Measurements from ENCODE around the gene HPSE2. TPM values are rescaled to one million over a fixed set of nuclear protein-coding genes. Genes with fewer than 3 reads are reported as not detected.

Gene HPSE2
- total RNA-seq, 2 experiments from 2014 or later, result not detected

- H3K27ac Mint-ChIP-seq, result no peak overlapping the region
- ChIA-PET CTCF (no interaction called here), POLR2A (no interaction called here)
- no peaks in the 10 kb centered on the region for H3K4me1 Mint-ChIP-seq
- no peaks in the 10 kb centered on the region for H3K9me3 Mint-ChIP-seq
- no peaks in the 10 kb centered on the region for H3K36me3 Mint-ChIP-seq (ENCODE audit: low read depth)
- no peak overlapping the region for H3K4me3 Mint-ChIP-seq
- DNase-seq, result no peak
- peaks cover 23% of the 10 kb centered on the region for H3K27me3 Mint-ChIP-seq
Measured at GRCh38 chr10:98582363-98582762, 653.3 kb downstream of the HPSE2 start.

- ChIA-PET CTCF (interaction anchor here (0.9 kb wide), 1 partner anchor 19 kb away, joined by 5 read pairs; no protein-coding TSS in a partner anchor), POLR2A (no interaction called here)
- Mint-ChIP-seq H3K9me3 (no peaks in the 10 kb centered on the region), H3K27me3 (peaks cover 22% of the 10 kb centered on the region), H3K4me1 (no peaks in the 10 kb centered on the region), H3K36me3 (ENCODE audit: low read depth) (no peaks in the 10 kb centered on the region), H3K27ac (no peak overlapping the region), H3K4me3 (no peak overlapping the region)
- DNase-seq, result no peak
Measured at GRCh38 chr10:98577578-98577977, 658.1 kb downstream of the HPSE2 start.

GRCh38 chr10:98577168-98577567 lies 658.5 kb downstream of the HPSE2 start:
- no peak for DNase-seq

GRCh38 chr10:98576096-98576495 lies 659.6 kb downstream of the HPSE2 start:
- DNase-seq, result no peak
- H3K4me1 Mint-ChIP-seq, result no peaks in the 10 kb centered on the region
- CTCF ChIA-PET, result interaction anchor here (1.1 to 1.6 kb wide), 2 partner anchors 13 to 16 kb away, joined by 3 read pairs; no protein-coding TSS in a partner anchor
- H3K27ac Mint-ChIP-seq, result no peak overlapping the region
- H3K9me3 Mint-ChIP-seq, result no peaks in the 10 kb centered on the region
- H3K27me3 Mint-ChIP-seq, result peaks cover 21% of the 10 kb centered on the region
- H3K4me3 Mint-ChIP-seq, result no peak overlapping the region
- POLR2A ChIA-PET, result no interaction called here
- no peaks in the 10 kb centered on the region for H3K36me3 Mint-ChIP-seq (ENCODE audit: low read depth)

More at GRCh38 chr10:98577168-98577567, 658.5 kb downstream of the HPSE2 start:
- H3K4me3 Mint-ChIP-seq, result no peak overlapping the region
- ChIA-PET POLR2A (no interaction called here), CTCF (interaction anchor here (0.9 to 1.6 kb wide), 3 partner anchors 12 to 18 kb away, joined by 3 to 5 read pairs (median 3); no protein-coding TSS in a partner anchor)
- no peak overlapping the region for H3K27ac Mint-ChIP-seq
- no peaks in the 10 kb centered on the region for H3K4me1 Mint-ChIP-seq
- no peaks in the 10 kb centered on the region for H3K36me3 Mint-ChIP-seq (ENCODE audit: low read depth)
- H3K9me3 Mint-ChIP-seq, result no peaks in the 10 kb centered on the region
- peaks cover 22% of the 10 kb centered on the region for H3K27me3 Mint-ChIP-seq

GRCh38 chr10:98572594-98572993 lies 663.1 kb downstream of the HPSE2 start:
- H3K27ac Mint-ChIP-seq, result no peak overlapping the region
- H3K9me3 Mint-ChIP-seq, result no peaks in the 10 kb centered on the region
- ChIA-PET POLR2A (no interaction called here), CTCF (no interaction called here)
- DNase-seq, result no peak
- no peaks in the 10 kb centered on the region for H3K4me1 Mint-ChIP-seq
- peaks cover 6% of the 10 kb centered on the region for H3K27me3 Mint-ChIP-seq
- H3K36me3 Mint-ChIP-seq (ENCODE audit: low read depth), result no peaks in the 10 kb centered on the region
- H3K4me3 Mint-ChIP-seq, result no peak overlapping the region

GRCh38 chr10:98570834-98571233 lies 664.8 kb downstream of the HPSE2 start:
- DNase-seq, result no peak
- CTCF ChIA-PET, result no interaction called here
- POLR2A ChIA-PET, result no interaction called here
- Mint-ChIP-seq H3K4me1 (no peaks in the 10 kb centered on the region), H3K9me3 (no peaks in the 10 kb centered on the region), H3K36me3 (ENCODE audit: low read depth) (no peaks in the 10 kb centered on the region), H3K27me3 (peaks cover 3% of the 10 kb centered on the region), H3K27ac (no peak overlapping the region), H3K4me3 (no peak overlapping the region)

- Mint-ChIP-seq H3K27ac (no peak overlapping the region), H3K4me1 (no peaks in the 10 kb centered on the region), H3K27me3 (no peaks in the 10 kb centered on the region), H3K4me3 (no peak overlapping the region), H3K9me3 (no peaks in the 10 kb centered on the region), H3K36me3 (ENCODE audit: low read depth) (no peaks in the 10 kb centered on the region)
- DNase-seq, result no peak
- ChIA-PET CTCF (interaction anchor here (0.6 kb wide), 1 partner anchor 188 kb away, joined by 4 read pairs; no protein-coding TSS in a partner anchor), POLR2A (no interaction called here)
Measured at GRCh38 chr10:98569853-98570252, 665.8 kb downstream of the HPSE2 start.

- ChIA-PET POLR2A (no interaction called here), CTCF (no interaction called here)
- H3K27me3 Mint-ChIP-seq, result peaks cover 1% of the 10 kb centered on the region
- H3K36me3 Mint-ChIP-seq (ENCODE audit: low read depth), result no peaks in the 10 kb centered on the region
- no peak for DNase-seq
- no peak overlapping the region for H3K4me3 Mint-ChIP-seq
- no peaks in the 10 kb centered on the region for H3K4me1 Mint-ChIP-seq
- H3K27ac Mint-ChIP-seq, result no peak overlapping the region
- H3K9me3 Mint-ChIP-seq, result no peaks in the 10 kb centered on the region
Measured at GRCh38 chr10:98568551-98568950, 667.1 kb downstream of the HPSE2 start.

- POLR2A ChIA-PET, result no interaction called here
Measured at GRCh38 chr10:98567391-98568133, 668.1 kb downstream of the HPSE2 start.

GRCh38 chr10:98563811-98564210 lies 671.8 kb downstream of the HPSE2 start:
- POLR2A ChIA-PET, result no interaction called here
- Mint-ChIP-seq H3K36me3 (ENCODE audit: low read depth) (no peaks in the 10 kb centered on the region), H3K27ac (no peak overlapping the region), H3K4me3 (no peak overlapping the region), H3K9me3 (no peaks in the 10 kb centered on the region), H3K4me1 (no peaks in the 10 kb centered on the region), H3K27me3 (peaks cover 1% of the 10 kb centered on the region)
- DNase-seq, result no peak
- CTCF ChIA-PET, result no interaction called here

More at GRCh38 chr10:98567391-98568133, 668.1 kb downstream of the HPSE2 start:
- no peaks in the 10 kb centered on the region for H3K4me1 Mint-ChIP-seq
- CTCF ChIA-PET, result interaction anchor here (0.5 kb wide), 1 partner anchor 318 kb away, joined by 4 read pairs; no protein-coding TSS in a partner anchor
- no peaks in the 10 kb centered on the region for H3K36me3 Mint-ChIP-seq (ENCODE audit: low read depth)
- no peak overlapping the region for H3K4me3 Mint-ChIP-seq
- no peak overlapping the region for H3K27ac Mint-ChIP-seq
- no peaks in the 10 kb centered on the region for H3K9me3 Mint-ChIP-seq
- H3K27me3 Mint-ChIP-seq, result peaks cover 1% of the 10 kb centered on the region
- no peak for DNase-seq

GRCh38 chr10:98560565-98560964 lies 675.1 kb downstream of the HPSE2 start:
- Mint-ChIP-seq H3K27ac (no peak overlapping the region), H3K4me3 (no peak overlapping the region), H3K4me1 (no peaks in the 10 kb centered on the region), H3K9me3 (no peaks in the 10 kb centered on the region), H3K27me3 (peaks cover 4% of the 10 kb centered on the region), H3K36me3 (ENCODE audit: low read depth) (no peaks in the 10 kb centered on the region)
- DNase-seq, result no peak
- CTCF ChIA-PET, result no interaction called here
- POLR2A ChIA-PET, result no interaction called here

- H3K4me3 Mint-ChIP-seq, result no peak overlapping the region
- ChIA-PET CTCF (no interaction called here), POLR2A (no interaction called here)
Measured at GRCh38 chr10:98556061-98556460, 679.6 kb downstream of the HPSE2 start.

GRCh38 chr10:98555021-98555619 lies 680.5 kb downstream of the HPSE2 start:
- no peaks in the 10 kb centered on the region for H3K36me3 Mint-ChIP-seq (ENCODE audit: low read depth)
- H3K9me3 Mint-ChIP-seq, result no peaks in the 10 kb centered on the region
- no peak overlapping the region for H3K27ac Mint-ChIP-seq
- ChIA-PET POLR2A (no interaction called here), CTCF (no interaction called here)
- no peaks in the 10 kb centered on the region for H3K4me1 Mint-ChIP-seq
- no peak for DNase-seq
- peaks cover 6% of the 10 kb centered on the region for H3K27me3 Mint-ChIP-seq
- no peak overlapping the region for H3K4me3 Mint-ChIP-seq

More at GRCh38 chr10:98556061-98556460, 679.6 kb downstream of the HPSE2 start:
- Mint-ChIP-seq H3K27me3 (peaks cover 6% of the 10 kb centered on the region), H3K36me3 (ENCODE audit: low read depth) (no peaks in the 10 kb centered on the region), H3K9me3 (no peaks in the 10 kb centered on the region), H3K27ac (no peak overlapping the region), H3K4me1 (no peaks in the 10 kb centered on the region)
- no peak for DNase-seq

Measured in activated CD4-positive, alpha-beta T cell treated with anti-CD3 and anti-CD28 coated beads, Interleukin-2, amount 10 ng/mL, durations not matched to agents 7 days and 5 days (primary cell).